ENCODE data around the gene UNC5C. TPM values are rescaled to one million over a fixed set of nuclear protein-coding genes. Genes with fewer than 3 reads are reported as not detected.

UNC5C gene
- total and polyA plus RNA-seq, 2 experiments from 2014 or later: 3.5 to 16.0 TPM

GRCh38 chr4:95162867-95163266 lies 385.9 kb downstream of the UNC5C start:
- no peak overlapping the region for H3K4me3 ChIP-seq
- no peaks in the 10 kb centered on the region for H3K27me3 ChIP-seq
- H3K36me3 ChIP-seq (replicated peaks; ENCODE audit: insufficient read depth, low read depth): no peaks in the 10 kb centered on the region
- H3K4me1 ChIP-seq (ENCODE audit: insufficient read depth): no peaks in the 10 kb centered on the region
- TF ChIP-seq CTCF (IDR thresholded peaks at IDR 0.05; ENCODE audit: poor library complexity) (no peak), EZH2 (IDR thresholded peaks at IDR 0.05; ENCODE audit: borderline replicate concordance) (no peak), EZH2phosphoT487 (IDR thresholded peaks at IDR 0.05; ENCODE audit: low read depth, severe bottlenecking, unreplicated experiment) (no peak)
- 89% methylated on average over 6 of the region's 6 CpGs for WGBS (ENCODE audit: low lambda C conversion rate, missing lambda C conversion rate)
- no peaks in the 10 kb centered on the region for H3K9me3 ChIP-seq (ENCODE audit: low read depth)
- no peaks in the 10 kb centered on the region for H3K79me2 ChIP-seq
- DNase-seq (ENCODE audit: low spot score): no peak
- no peak overlapping the region for H3K27ac ChIP-seq
- no peak overlapping the region for H2AFZ ChIP-seq
- no peak overlapping the region for H3K4me2 ChIP-seq
- H4K20me1 ChIP-seq (ENCODE audit: insufficient read depth, poor library complexity, severe bottlenecking): no peaks in the 10 kb centered on the region
- no peaks in the 10 kb centered on the region for H3K9me2 ChIP-seq (replicated peaks; ENCODE audit: insufficient read depth)

- no peak for TF ChIP-seq EZH2phosphoT487 (IDR thresholded peaks at IDR 0.05; ENCODE audit: low read depth, severe bottlenecking, unreplicated experiment)
- no peak for TF ChIP-seq CTCF (IDR thresholded peaks at IDR 0.05; ENCODE audit: poor library complexity)
- TF ChIP-seq EZH2 (IDR thresholded peaks at IDR 0.05; ENCODE audit: borderline replicate concordance): no peak
- Histone ChIP-seq H3K79me2 (no peaks in the 10 kb centered on the region), H3K9me3 (ENCODE audit: low read depth) (no peaks in the 10 kb centered on the region), H3K27me3 (no peaks in the 10 kb centered on the region), H3K36me3 (replicated peaks; ENCODE audit: insufficient read depth, low read depth) (no peaks in the 10 kb centered on the region), H4K20me1 (ENCODE audit: insufficient read depth, poor library complexity, severe bottlenecking) (no peaks in the 10 kb centered on the region), H2AFZ (no peak overlapping the region), H3K4me1 (ENCODE audit: insufficient read depth) (no peaks in the 10 kb centered on the region), H3K4me3 (no peak overlapping the region), H3K27ac (no peak overlapping the region), H3K4me2 (no peak overlapping the region), H3K9me2 (replicated peaks; ENCODE audit: insufficient read depth) (no peaks in the 10 kb centered on the region)
- DNase-seq (ENCODE audit: low spot score): no peak
- 81% methylated on average over 12 of the region's 12 CpGs for WGBS (ENCODE audit: low lambda C conversion rate, missing lambda C conversion rate)
Measured at GRCh38 chr4:95161781-95162469, 386.8 kb downstream of the UNC5C start.

- Histone ChIP-seq H3K4me2 (no peak overlapping the region), H3K36me3 (replicated peaks; ENCODE audit: insufficient read depth, low read depth) (no peaks in the 10 kb centered on the region), H3K27me3 (no peaks in the 10 kb centered on the region), H3K9me2 (replicated peaks; ENCODE audit: insufficient read depth) (no peaks in the 10 kb centered on the region), H3K79me2 (no peaks in the 10 kb centered on the region), H3K27ac (no peak overlapping the region), H3K9me3 (ENCODE audit: low read depth) (no peaks in the 10 kb centered on the region), H2AFZ (no peak overlapping the region), H3K4me3 (no peak overlapping the region), H3K4me1 (ENCODE audit: insufficient read depth) (no peaks in the 10 kb centered on the region), H4K20me1 (ENCODE audit: insufficient read depth, poor library complexity, severe bottlenecking) (no peaks in the 10 kb centered on the region)
- 82% methylated on average over 4 of the region's 4 CpGs for WGBS (ENCODE audit: low lambda C conversion rate, missing lambda C conversion rate)
- TF ChIP-seq CTCF (IDR thresholded peaks at IDR 0.05; ENCODE audit: poor library complexity) (no peak), EZH2 (IDR thresholded peaks at IDR 0.05; ENCODE audit: borderline replicate concordance) (no peak), EZH2phosphoT487 (IDR thresholded peaks at IDR 0.05; ENCODE audit: low read depth, severe bottlenecking, unreplicated experiment) (no peak)
- DNase-seq (ENCODE audit: low spot score): no peak
Measured at GRCh38 chr4:95159384-95159783, 389.4 kb downstream of the UNC5C start.

All from hepatocyte (in vitro differentiated cells).